Measurements from ENCODE around the gene TAS1R2. TPM values are rescaled to one million over a fixed set of nuclear protein-coding genes. Genes with fewer than 3 reads are reported as not detected.
"Not testable (repeated sequence)": the region's sequence is repeated elsewhere in the genome, so short reads cannot be mapped to it uniquely, and the experiment has no call there.

Gene TAS1R2
- total and polyA plus RNA-seq, 7 donors: not detected

GRCh38 chr1:18836654-18837053 lies 22.8 kb downstream of the TAS1R2 start:
- no peaks in the 10 kb centered on the region for H3K4me1 ChIP-seq
- TF ChIP-seq CTCF (IDR thresholded peaks at IDR 0.05): no peak
- 62 to 70% (median 69%) methylated on average over 5 of the region's 5 CpGs for WGBS, 3 donors
- H3K36me3 ChIP-seq (ENCODE audit: insufficient read depth in 1 of 2, low read depth in 1 of 2): no peaks in the 10 kb centered on the region
- intact Hi-C loops (cut with DNase I): no loop called here
- H3K27ac ChIP-seq: no peak overlapping the region
- no peaks in the 10 kb centered on the region for H3K9me3 ChIP-seq
- no peak for DNase-seq
- H3K4me3 ChIP-seq: no peak overlapping the region
- no peak for ATAC-seq
- H3K27me3 ChIP-seq (ENCODE audit: insufficient read depth in 3 of 3, low read length in 2 of 3): peaks cover 0 to 18% (median 5%) of the 10 kb centered on the region in 3 donors

GRCh38 chr1:18832319-18832718 lies 27.1 kb downstream of the TAS1R2 start:
- 47 to 63% (median 61%) methylated on average over 1 of the region's 1 CpG for WGBS, 3 donors
- H3K4me1 ChIP-seq; intact Hi-C loops (cut with DNase I); H3K4me3 ChIP-seq; DNase-seq; H3K9me3 ChIP-seq; H3K36me3 ChIP-seq (ENCODE audit: insufficient read depth in 1 of 2, low read depth in 1 of 2); H3K27ac ChIP-seq; ATAC-seq: not testable (repeated sequence)
- peaks cover 0 to 18% (median 3%) of the 10 kb centered on the region in 3 donors for H3K27me3 ChIP-seq (ENCODE audit: insufficient read depth in 3 of 3, low read length in 2 of 3)

GRCh38 chr1:18831656-18832055 lies 27.8 kb downstream of the TAS1R2 start:
- 92 to 100% (median 96%) methylated on average over 2 of the region's 2 CpGs for WGBS, 3 donors
- no peak overlapping the region for H3K4me3 ChIP-seq
- peaks cover 0 to 18% (median 3%) of the 10 kb centered on the region in 3 donors for H3K27me3 ChIP-seq (ENCODE audit: insufficient read depth in 3 of 3, low read length in 2 of 3)
- no peaks in the 10 kb centered on the region for H3K36me3 ChIP-seq (ENCODE audit: insufficient read depth in 1 of 2, low read depth in 1 of 2)
- no peak for TF ChIP-seq CTCF (IDR thresholded peaks at IDR 0.05)
- H3K9me3 ChIP-seq: no peaks in the 10 kb centered on the region
- no peak overlapping the region for H3K27ac ChIP-seq
- intact Hi-C loops (cut with DNase I): no loop called here
- no peak for ATAC-seq
- no peaks in the 10 kb centered on the region for H3K4me1 ChIP-seq
- DNase-seq: no peak

DNA sequence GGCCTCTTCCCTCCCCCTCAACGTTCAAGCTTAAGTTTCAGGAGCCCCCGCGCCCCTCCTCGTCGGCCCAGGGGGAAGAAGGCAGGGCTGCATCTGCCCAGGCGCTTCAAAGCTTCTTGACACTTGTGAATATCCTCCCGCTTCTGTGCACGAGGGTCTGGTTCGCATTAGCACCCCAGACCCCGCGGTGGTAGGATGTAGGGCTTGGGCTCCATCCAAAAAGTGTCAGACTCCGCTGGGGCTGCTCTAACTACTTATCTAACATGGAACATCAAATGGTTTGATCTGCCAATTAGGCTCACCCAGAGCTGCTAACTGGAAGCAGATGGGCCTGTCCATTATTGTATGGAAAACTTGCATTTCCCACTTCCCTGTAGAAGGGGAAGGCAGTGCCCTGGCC lies 28.9 kb downstream of the TAS1R2 start:
- no peak for TF ChIP-seq CTCF (IDR thresholded peaks at IDR 0.05)
- intact Hi-C loops (cut with DNase I): no loop called here
- H3K4me3 ChIP-seq: no peak overlapping the region
- ATAC-seq: no peak
- no peaks in the 10 kb centered on the region for H3K9me3 ChIP-seq
- H3K36me3 ChIP-seq (ENCODE audit: insufficient read depth in 1 of 2, low read depth in 1 of 2): no peaks in the 10 kb centered on the region
- no peaks in the 10 kb centered on the region for H3K4me1 ChIP-seq
- peaks cover 0 to 13% (median 3%) of the 10 kb centered on the region in 3 donors for H3K27me3 ChIP-seq (ENCODE audit: insufficient read depth in 3 of 3, low read length in 2 of 3)
- WGBS, 3 donors: 38 to 48% (median 43%) methylated on average over 12 of the region's 12 CpGs
- DNase-seq: no peak
- H3K27ac ChIP-seq: no peak overlapping the region

DNA sequence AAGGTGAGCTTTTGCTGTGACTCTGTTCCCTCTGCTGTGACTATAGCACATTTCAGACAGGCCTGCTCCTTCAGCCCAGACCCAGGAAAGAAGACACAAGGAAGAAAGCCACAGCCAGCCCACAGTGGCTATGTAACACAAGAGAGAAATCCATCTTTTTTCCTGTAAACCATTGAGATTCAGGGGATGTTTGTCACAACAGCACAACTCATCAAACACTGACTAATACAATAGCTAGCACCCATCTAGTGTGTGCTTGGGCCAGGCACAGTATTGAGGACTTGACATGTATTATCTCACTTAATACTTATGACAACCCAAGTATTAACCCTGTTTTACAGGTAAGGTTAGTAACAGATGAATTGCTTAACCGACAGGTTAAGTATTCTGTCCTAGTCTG lies 29.8 kb downstream of the TAS1R2 start:
- TF ChIP-seq CTCF (IDR thresholded peaks at IDR 0.05): no peak
- ATAC-seq (no peak), DNase-seq (no peak)
- Histone ChIP-seq H3K27ac (no peak overlapping the region), H3K27me3 (ENCODE audit: insufficient read depth in 3 of 3, low read length in 2 of 3) (peaks cover 0 to 6% (median 0%) of the 10 kb centered on the region in 3 donors), H3K4me1 (no peaks in the 10 kb centered on the region), H3K4me3 (no peak overlapping the region), H3K9me3 (no peaks in the 10 kb centered on the region), H3K36me3 (ENCODE audit: insufficient read depth in 1 of 2, low read depth in 1 of 2) (no peaks in the 10 kb centered on the region)
- WGBS, 3 donors: 97 to 100% (median 97%) methylated on average over 1 of the region's 1 CpG
- intact Hi-C loops (cut with DNase I): no loop called here

Measured in psoas muscle (tissue), 8 donors.